NCI-H2107 (cell line): Measurements from ENCODE around the gene SPAG8.

Experiments used
- DNase-seq: peaks from one replicate; lab custom pipeline; 2025; lab: John Stamatoyannopoulos, UW

The SPAG8 gene

DNA sequence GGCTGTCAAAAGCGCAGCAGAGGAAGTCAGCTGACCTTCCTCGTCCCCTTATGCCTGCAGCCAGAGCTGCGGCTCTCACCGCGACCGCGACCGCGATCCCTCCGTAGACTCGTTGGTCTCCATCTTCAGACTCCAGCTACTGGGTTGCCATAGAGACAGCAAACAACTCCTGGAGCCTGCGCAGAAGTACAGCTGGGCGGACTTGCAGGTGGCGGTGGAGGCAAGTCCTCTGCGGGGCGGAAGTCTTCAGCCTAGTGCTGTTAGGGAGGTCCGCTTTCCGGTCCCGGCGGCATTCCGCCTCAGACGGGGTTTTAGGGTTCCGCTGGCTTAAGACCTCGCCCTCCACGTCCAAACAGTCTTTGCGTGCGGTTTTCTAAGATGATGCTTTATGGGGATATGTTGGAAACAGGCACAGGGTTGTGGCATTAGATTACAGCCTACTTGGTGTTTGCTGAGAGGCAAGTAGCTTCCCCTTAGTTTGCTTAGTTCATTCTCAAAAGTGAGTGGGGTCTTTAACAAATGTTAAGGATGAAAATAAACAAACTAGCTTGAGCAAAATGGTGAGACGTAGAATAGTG, at the start of gene SPAG8:
TSS of gene SPAG8 (minus strand) at position 238 of the 578 bp plus-strand sequence. CDS start at position 123, 115 bp downstream.
- peak; percentile 91 for DNase-seq

DNA sequence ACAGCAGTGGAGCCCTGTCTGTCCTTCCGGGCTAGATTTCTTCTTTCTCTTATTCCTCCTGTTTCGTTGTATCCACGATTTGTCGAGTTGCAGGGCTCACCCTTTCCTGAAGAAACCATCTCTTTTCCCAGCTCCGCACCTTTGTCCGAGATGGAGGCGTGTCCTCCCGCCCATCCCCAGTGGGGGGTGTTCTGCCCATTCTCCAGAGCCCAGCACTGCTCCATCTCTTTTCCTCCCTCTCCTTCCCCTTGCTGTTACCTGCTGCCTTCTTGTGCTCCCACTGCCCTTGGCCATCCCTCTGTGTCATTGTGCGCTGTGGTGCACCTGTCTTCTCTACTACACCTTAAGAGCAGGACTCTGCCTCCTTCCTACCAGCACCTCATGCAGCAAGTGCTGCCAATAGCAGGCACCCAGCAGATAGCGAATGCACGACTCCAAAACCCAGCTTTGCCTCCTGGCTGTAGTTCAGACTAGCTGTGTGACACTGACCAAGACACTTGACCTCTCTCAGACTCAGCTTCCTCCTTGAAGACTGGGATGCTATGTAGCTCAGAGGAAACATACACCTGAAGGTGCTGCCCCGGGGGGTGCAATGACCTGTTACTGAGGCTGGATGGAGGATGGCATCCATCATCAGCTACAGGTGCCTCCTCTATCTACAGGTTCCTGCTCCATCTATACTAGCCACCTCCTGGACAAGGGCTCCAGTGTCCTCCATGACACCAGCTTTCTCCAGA, 49.3 kb upstream of the SPAG8 start:
- no peak for DNase-seq

DNA sequence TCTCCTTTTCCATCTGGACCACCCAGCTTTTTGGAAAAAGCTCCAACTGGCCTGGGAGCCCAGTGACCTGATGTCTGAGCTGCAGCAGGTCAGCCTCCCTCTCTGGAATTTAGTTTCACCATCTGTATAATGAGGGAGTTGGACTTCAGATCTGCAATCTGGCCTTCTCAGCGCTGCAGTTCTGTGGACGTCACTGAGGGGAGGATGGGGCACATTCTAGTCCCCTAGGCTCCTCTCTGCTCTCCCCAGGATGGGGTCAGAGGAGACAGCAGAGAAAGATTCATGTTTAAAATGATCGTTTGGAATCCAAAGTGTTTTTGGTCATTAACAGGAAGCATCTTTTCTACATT, 47.9 kb upstream of the SPAG8 start:
- no peak for DNase-seq

DNA sequence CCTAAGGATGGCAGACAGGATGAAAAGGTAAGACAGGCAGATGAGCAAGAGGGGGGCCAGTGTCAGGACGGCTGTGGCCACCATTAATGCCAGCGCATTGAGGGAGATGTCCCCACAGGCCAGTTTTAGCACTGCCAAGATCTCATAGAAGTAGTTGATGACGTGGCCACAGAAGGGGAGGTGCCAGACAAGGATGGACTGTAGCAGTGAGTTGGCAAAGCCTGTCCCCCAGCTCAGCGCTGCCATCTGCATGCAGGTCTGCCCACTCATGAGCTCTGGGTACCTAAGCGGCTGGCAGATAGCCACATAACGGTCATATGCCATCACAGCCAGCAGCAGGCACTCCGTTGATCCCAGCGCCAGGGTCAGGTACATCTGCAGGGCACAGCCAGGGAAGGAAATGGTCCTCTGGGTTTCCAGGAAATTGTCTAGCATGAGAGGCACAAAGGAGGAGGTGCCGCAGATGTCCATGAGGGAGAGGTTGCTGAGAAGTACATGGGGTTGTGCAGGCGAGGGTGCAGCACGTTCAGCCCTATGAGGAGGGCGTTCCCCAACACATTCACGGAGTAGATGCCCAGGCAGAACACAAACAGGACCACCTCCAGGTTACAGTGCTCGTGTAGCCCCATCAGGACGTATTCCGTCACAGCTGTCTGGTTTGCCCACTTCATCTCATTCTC, 47.4 kb upstream of the SPAG8 start:
- no peak for DNase-seq

DNA sequence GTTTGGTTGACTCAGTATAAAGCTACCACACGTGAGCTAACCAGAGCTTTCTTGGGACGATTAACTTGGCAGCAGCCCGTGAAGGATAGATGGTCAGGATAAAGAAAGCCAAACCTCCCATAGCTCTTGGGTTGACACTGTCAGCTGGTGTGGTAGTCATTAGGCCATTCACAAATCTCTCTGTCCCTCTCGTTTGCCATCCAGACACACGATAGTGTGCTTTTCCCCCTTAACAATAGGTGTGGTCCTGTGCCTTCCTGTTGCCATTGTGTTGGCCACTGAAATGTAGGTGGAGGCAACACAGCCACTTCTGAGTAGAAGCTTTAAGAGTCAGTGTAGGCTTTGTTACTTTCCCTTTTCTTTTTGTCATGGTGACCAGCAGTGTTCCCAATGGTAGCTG, 46.4 kb upstream of the SPAG8 start:
- DNase-seq, result no peak

GRCh38 chr9:35856882-35857281, 44.8 kb upstream of the SPAG8 start:
- DNase-seq, result no peak

GRCh38 chr9:35856206-35856605, 44.1 kb upstream of the SPAG8 start:
- DNase-seq, result no peak

DNA sequence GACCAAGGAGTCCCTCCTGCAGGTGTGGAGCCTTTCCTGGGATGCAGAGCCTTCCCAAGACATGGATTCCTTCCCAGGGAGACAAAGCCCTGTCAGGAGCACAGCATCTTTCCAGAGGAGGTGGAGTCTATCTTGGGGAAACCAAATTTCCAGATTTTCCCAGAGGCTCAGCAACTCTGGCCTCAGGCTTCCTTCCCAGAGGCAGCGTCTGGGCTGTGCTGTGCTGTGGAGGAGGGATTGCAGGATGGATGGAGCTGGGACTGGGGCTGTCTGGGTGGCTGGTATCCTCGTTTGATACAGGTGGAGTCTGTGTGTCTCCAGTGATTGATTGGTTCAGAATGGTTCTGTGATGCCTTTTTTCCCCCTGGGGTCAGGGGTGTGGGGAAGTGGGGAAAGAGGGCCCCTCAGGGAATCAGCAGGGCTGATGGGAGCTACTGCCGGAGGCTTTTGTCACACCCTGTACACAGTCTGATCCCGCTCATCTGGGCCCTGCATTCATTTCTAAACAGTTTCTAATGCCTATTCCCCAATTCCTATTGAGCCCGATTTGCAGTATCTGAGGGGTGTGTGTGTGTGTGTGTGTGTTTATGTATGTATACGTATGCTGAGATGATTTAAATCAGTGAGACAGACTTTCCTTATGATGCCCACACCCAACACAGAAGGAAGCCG, 42.2 kb upstream of the SPAG8 start:
- no peak for DNase-seq

GRCh38 chr9:35852876-35853865, 41.1 kb upstream of the SPAG8 start:
- no peak for DNase-seq

- DNase-seq, result no peak
Observed at GRCh38 chr9:35852267-35852815, 40.3 kb upstream of the SPAG8 start.

- DNase-seq, result no peak
Observed at GRCh38 chr9:35847792-35848572, 35.9 kb upstream of the SPAG8 start.

- DNase-seq, result no peak
Observed at GRCh38 chr9:35845824-35846771, 34.0 kb upstream of the SPAG8 start.

- no peak for DNase-seq
Observed at GRCh38 chr9:35844628-35845270, 32.7 kb upstream of the SPAG8 start.

DNA sequence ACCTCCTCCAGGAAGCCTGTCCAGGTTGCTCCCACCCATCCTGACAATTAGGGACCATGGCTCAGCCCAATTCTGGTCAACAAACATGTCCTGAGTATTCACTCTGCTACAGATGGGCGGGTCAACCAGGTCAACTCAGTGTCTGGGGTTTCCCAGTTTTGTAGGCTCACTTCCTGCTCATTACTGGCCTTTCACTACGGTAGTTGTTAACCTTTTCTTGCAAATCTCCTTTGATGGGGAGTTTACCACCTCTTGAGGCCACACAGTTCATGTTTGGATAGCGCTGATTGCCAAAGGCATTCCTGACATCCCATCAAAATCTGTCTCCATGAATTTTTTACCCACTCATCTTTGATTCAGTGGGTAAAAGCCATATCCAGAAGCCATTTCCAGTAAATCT, 30.7 kb upstream of the SPAG8 start:
- no peak for DNase-seq

- DNase-seq, result no peak
Observed at GRCh38 chr9:35842020-35842745, 30.1 kb upstream of the SPAG8 start.

GRCh38 chr9:35841645-35841900, 29.5 kb upstream of the SPAG8 start:
- no peak for DNase-seq

DNA sequence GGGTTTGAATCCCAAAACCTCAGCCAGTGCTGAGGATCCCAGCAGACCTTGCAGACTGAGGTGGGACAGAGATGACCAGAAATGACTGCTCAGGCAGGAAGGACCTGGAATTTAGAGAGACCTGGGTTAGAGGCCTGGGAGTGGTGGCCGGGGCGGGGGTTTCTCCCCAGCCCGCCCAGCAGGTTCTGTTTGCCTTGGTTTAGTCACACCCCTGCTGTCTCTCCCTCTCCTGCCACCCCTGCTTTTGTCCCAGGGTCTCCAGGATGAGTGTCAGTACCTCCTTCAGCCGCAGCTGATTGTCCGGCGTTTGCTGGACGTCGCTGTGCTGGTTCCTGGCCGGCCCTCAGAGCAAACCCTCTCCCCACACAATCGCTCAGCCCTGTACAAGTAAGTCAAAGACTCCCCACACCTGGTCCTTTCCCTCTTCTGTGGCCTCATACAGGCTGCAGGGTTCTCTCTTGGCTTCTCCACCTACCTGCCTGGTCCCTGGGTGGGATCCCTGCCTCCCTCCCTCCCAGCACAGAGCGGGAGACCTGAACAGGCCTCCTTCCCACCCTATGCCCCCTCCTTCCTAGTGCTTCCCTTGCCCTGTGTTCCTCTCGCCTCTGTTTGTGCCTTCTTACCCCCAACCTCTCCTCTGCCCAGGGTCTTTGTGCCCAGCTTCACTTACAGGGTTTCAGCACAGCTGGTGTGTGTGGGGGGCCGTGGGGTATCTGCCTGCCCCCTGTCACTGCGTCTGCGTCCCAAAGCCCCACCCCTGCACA, 29.0 kb upstream of the SPAG8 start:
- no peak for DNase-seq

DNA sequence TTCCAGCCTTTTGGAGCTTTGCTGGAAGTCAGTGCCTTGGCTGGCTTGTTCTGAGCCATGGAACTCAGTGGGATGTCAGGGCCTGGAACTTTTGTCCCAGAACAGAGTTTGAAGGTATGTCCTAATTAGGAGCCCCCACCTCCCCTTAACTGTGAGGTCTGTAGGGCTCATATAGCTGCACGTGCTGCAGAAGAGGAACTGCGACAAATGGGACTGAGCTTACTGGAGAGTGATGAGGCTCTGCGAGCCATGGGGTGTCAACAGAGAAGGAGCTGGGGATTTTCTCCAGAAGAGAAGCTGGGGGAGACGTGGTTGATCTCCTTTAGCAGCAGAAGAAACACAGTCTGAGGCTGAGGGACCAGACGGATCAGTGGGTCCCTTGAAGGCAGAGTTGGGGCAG, 27.9 kb upstream of the SPAG8 start:
- no peak for DNase-seq
